ENCODE measurements around the gene TUFT1. TPM values are rescaled to one million over a fixed set of nuclear protein-coding genes. Genes with fewer than 3 reads are reported as not detected.
A peak's percentile ranks its signal among the peaks of the same experiment; 100 is the strongest.

Gene TUFT1
- total RNA-seq, 1 experiment from 2014 or later: 17.2 TPM

DNA sequence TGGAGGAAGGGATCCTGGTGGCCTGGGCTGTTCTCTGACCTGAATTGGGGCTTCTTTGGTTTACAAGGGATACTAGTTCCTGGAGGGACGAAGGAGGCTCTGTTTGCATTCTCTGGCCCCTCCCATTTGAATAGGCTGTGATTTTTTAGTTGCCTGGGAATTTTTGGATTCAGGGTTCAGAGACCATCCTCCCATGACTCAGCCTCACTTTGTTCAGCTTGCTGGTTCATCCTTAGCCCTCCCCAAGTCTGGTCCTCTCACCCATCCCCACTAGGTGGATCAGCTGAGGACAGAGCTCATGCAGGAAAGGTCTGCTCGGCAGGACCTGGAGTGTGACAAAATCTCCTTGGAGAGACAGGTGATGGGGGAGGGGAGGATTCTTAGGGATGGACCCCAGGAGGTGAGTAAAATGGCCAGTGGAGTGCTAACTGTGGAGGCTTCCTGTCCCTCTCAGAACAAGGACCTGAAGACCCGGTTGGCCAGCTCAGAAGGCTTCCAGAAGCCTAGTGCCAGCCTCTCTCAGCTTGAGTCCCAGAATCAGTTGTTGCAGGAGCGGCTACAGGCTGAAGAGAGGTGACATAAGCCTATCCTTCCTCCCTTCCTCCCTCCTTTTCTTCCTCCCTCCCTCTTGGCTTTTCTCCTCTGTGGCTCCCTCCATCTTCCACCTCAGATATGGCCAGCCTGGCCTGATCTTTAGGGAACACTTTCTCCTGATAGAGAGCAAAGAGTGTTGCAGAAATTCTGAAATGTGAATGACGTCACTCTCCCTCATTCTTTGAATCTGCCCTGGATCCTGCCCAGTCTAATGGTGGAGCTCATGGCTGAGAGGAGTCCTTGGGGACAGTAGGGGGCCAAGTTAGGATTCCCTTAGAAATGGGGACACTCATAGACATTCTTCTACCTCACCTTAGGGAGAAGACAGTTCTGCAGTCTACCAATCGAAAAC lies 4.5 kb upstream of the TUFT1 start:
- DNase-seq (ENCODE audit: extremely low read depth, low read depth): no peak

DNA sequence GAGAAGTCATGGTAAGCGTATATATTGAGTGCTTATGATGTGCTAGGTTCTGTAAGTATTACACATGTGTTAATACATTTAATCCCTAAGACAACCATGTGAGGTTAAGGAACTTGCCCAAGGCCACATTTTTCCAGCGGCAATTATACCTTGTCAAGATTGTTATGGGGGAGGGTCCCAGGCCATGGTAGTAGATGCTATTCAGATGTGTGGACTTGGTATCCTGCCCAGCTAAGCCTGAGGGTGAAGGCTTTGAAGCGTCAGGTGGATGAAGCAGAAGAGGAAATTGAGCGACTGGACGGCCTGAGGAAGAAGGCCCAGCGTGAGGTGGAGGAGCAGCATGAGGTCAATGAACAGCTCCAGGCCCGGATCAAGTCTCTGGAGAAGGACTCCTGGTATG lies 3.6 kb upstream of the TUFT1 start:
- no peak for DNase-seq (ENCODE audit: extremely low read depth, low read depth)

DNA sequence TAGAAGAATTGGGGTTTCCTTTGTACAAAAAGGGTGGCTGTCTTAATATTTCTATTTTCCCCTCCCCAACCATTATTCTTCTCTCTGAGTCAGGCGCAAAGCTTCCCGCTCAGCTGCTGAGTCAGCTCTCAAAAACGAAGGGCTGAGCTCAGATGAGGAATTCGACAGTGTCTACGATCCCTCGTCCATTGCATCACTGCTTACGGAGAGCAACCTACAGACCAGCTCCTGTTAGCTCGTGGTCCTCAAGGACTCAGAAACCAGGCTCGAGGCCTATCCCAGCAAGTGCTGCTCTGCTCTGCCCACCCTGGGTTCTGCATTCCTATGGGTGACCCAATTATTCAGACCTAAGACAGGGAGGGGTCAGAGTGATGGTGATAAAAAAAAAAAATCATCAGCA lies 3.0 kb upstream of the TUFT1 start:
- DNase-seq (ENCODE audit: extremely low read depth, low read depth): peak; percentile 41

DNA sequence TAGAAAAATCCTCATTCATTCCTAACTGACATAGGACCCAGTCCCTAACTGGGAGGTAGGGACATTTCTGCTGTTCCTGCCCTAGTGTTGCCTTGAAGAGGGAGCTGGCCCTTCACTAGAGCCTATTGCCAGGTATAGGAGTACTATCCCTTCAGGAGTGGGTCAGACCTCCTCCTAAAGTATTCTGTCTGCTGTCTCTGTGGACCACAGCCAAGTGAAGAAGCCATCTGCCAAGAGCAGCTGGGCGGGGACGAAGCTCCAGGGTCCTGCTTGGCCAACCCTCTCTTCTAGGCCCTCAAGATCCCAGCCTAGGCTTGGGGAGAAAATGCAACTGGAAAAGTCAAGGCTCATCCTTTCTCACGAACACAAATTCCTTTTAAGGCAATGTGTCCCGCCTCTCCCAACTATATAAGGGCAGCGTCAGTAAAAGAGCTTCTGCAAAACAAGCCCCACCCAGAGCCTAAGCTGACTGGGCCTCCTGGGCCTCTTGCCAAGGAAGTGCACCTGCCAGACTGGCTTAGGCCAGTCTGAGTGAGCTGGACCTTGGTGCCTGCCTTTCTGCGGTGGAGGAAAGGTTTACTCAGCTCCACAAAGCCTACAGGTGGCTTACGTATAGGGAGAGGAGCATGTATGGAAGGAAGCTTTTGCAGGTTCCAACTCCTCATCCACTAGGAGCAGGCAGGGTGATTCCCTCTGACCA lies 638 bp upstream of the TUFT1 start:
- DNase-seq (ENCODE audit: extremely low read depth, low read depth): peak; percentile 45

DNA sequence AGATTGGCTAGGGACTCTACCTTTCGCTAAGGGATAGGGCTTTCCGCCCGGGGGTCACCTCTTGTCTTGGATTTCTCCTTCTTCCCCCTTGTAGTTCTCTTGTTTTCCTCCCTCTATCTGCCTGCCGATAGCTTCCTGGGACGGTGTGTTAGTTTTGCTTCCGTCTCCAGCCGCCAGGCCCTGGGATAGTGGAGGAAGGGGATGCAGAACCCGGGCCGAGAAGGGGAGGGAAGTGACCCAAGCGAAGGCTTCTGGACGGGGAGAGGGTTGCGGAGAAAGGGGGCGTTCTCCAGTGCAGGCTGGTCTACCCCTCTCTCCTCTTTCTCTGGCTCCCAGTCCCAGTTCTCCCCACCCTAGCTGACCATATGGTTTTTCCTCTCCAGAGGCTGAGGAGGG lies 871 bp downstream of the TUFT1 start:
- DNase-seq (ENCODE audit: extremely low read depth, low read depth): no peak

DNA sequence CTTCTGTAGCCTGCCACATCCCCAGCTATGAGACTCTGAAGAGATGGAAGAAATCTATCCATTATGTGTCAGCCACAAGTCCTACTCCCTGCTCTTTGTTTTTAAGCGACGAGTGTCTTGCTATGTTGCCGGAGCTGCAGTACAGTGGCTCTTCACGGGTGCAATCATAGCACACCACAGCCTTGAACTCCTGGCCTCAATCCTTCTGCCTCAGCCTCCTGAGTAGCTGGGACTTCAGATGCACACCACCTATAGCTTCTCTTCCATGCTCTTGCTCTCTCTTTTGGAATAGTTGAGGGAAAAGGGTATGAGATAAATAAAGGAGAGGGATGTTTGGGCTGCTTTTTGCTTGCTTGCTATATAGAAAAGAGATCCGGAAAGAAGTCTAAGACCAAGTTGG lies 1.6 kb downstream of the TUFT1 start:
- no peak for DNase-seq (ENCODE audit: extremely low read depth, low read depth)

DNA sequence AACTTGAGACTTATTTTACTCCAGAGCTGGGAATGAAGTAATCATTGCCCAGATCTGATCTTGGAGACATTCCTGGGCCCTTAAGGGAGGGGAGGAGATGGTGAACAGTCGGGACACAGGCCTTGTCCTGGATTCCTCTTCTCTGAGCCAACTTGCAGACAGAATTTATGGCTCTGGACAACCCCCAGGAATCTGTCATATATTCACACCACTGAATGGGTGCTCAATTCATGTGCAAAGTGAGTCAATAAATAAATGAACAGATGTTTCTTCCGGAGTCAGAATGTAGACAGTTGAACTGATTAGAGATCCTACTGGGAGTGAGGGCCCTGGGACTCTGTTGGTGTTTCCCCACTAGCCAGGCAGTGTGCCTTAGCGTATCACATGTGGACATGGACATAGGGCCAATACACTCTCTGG lies 2.6 kb downstream of the TUFT1 start:
- no peak for DNase-seq (ENCODE audit: extremely low read depth, low read depth)

DNA sequence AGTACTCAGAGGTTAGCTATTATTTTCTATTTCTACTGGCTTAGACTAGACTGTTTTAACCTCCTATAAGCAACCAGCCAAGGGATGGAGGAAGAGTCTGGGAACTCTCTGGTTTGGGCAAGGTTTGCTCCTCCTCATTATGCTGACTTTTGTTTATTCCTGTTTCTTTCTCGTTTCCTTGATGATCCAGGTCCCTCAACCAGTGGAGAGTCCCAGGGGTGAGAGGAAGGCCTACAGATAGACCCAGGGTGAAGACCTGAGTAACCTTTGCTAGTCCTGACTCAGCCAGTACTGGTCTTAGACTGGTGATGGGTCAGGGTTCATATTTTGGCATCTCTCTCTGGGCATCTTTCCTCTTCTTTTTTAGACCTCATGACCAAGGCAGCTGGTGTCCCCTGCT lies 5.4 kb downstream of the TUFT1 start:
- no peak for DNase-seq (ENCODE audit: extremely low read depth, low read depth)

DNA sequence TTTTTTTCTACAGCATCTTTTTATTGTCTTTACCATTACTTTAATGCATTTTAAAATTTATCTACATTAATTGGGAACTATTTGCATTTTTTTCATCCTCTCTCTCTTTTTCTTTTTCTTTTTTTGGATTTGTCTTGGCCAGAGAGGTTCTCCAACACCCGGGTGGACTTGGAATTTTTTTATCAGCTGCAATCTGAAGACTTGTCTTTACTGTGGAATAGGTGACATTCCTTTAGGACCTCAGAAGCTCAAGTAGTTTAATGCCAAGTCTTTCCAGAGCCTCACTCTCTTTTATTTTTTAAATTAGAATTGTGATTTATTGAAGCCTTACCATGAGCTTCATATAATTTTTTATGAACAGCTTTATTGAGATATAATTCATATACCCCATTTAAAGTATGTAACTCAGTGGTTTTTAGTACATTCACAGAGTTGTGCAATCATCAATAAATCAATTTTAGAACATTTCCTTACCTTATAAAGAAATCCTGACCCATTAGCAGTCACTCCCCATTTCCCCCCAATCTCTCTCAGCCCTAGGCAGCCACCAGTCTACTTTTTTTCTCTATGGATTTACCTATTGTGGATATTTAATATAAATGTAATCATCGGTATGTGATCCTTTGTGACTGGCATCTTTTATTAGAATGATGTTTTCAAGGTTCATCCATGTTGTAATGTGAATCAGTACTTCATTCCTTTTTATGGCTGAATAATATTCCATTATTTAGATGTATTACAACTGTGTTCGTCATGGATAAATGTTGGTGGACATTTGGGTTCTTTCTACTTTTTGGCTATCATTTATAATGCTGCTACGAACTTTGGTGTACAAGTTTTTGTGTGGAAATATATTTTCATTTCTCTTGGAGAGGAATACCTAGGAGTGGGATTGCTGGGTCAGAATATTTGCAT lies 6.2 kb downstream of the TUFT1 start:
- no peak for DNase-seq (ENCODE audit: extremely low read depth, low read depth)

DNA sequence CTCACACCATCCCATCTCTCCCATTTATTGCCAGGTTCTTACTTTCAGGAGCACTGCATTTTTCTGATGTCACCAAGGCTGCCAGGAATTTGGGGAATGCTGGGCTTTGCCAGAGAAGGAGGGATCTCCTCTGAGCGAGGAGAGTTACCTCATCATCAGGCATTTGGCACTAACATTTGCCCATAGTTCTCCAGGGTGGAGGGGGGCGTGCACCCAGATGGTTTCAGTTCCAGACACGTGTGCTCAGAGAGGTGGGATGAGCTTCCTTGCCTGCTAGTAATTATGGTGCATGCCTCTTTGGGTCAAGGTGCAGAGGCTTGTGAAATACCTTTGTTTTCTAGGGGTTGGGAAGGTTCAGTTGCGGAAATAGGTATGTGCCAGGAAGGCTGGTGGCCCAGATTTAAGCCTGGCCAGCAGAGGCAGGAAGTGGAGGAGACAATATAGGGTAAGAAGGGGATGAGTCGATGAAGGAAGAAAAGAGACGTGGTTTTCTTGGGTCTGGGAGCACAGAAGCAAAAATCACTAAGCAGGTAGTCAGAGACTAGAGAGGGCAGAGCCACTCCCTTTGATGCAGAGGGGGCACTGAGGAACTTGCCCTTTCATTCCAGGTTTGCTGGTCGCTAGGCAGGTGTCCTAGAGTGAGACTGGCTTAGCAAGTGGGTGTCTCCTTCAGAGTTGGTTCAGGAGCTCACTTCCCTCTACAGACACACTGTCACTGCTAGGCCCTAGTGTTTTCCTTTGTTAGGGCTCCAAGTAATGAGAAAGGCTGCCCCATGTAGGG lies 7.2 kb downstream of the TUFT1 start:
- peak; percentile 80 for DNase-seq (ENCODE audit: extremely low read depth, low read depth)

DNA sequence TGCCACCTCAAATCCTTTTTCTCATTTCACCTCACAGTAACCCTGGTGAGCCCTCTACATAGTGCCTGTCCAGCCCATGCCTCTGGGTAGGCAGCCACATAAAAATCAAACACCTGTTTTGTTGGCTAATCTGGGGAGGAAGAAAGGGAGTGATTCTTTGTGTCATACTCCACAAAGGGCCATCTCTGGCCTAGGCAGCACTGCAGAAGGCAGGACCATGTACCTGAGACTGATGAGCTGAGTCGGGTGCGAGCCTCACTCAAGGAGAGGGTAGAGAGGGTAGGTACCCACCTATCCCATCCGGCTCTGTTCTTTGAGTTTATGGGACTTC lies 7.8 kb downstream of the TUFT1 start:
- no peak for DNase-seq (ENCODE audit: extremely low read depth, low read depth)

DNA sequence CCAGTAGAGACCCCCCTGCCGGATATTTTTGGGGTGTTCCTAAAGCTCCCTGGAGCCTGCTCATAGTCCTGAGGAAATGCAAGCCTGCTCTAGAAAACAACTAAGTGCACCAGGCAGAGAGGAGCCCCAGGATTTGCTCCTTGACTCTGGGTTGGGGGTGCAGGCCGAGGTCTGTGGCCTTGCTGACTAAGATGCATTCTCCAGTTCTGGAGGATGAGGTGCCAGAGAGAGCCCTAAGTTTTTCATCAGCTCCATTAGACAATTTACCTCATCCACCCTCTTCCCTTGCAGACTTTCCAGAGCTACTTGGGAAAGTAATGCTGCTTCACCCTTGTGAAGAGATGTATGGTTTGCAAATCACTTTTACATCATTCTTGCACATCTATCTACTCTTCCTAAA lies 9.1 kb downstream of the TUFT1 start:
- DNase-seq (ENCODE audit: extremely low read depth, low read depth): no peak

DNA sequence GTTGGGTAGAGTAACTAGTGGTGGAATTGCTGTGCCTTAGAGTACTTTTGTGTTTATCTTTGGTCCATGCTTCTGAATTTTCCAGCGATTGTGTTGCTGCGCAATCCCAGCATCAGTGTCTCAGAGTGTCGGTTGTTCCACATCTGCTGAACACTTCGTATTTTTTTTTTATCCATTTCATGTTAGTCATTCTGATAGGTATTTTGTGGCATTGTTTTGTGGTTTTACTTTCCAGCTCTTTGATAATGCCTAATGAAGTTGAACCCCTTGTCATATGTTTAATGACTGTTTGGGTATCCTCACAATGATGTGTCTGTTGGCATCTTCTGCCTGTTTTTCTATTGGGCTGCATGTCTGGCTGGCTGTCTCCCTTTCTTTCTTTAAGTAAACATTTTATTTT lies 13.6 kb downstream of the TUFT1 start:
- no peak for DNase-seq (ENCODE audit: extremely low read depth, low read depth)

DNA sequence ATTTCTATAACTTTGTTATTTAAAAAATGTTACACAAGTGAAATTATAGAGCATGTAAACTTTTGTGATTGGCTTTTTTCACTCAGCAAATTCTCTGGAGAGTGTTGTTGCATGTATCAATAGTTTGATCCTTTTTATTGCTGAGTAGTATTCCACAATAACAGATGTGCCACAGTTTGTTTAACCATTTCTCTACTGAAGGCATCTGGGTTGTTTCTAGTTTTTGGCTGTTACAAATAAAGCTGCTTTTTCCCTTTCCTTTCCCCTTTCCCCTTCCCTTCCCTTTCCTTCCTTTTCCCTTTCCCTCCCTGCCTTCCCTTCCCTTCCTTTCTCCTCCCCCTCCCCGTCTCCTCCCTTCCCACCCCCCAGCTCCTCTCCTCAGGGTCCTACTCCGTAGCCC lies 15.9 kb downstream of the TUFT1 start:
- no peak for DNase-seq (ENCODE audit: extremely low read depth, low read depth)

DNA sequence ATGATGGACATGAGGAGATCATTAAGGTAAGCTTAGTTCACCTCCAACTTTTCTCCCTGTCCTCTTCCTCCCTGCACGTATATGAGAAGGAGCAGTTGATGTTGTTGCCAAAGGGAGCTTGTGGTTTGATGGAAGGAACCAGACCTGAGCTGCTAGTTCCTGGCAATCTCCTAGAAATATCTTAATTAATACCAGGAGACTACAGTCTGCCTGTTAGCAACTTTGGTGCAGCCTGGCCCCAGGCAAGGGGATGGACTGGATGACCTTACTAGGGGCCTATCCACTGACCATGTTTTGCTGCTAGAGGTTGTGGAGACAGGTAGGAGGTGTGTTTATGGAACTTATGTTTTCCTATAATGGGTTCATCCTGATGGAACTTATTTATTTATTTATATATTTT lies 22.6 kb downstream of the TUFT1 start:
- no peak for DNase-seq (ENCODE audit: extremely low read depth, low read depth)

DNA sequence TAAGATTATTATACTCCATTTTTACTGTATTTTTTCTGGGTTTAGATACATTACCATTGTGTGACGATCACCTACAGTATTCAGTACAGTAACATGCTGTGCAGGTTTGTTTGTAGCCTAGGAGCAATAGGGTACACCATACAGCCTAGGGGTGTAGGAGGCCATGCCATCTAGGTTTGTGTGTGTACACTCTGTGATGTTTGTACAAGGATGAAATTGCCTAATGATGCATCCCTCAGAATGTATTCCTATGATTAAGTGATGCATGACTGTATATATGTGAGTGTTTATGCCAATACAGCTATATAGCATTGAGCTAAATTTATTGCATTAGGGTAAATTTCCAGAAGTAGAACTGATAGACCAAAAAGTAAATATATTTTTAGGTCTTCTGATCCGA lies 23.3 kb downstream of the TUFT1 start:
- no peak for DNase-seq (ENCODE audit: extremely low read depth, low read depth)

DNA sequence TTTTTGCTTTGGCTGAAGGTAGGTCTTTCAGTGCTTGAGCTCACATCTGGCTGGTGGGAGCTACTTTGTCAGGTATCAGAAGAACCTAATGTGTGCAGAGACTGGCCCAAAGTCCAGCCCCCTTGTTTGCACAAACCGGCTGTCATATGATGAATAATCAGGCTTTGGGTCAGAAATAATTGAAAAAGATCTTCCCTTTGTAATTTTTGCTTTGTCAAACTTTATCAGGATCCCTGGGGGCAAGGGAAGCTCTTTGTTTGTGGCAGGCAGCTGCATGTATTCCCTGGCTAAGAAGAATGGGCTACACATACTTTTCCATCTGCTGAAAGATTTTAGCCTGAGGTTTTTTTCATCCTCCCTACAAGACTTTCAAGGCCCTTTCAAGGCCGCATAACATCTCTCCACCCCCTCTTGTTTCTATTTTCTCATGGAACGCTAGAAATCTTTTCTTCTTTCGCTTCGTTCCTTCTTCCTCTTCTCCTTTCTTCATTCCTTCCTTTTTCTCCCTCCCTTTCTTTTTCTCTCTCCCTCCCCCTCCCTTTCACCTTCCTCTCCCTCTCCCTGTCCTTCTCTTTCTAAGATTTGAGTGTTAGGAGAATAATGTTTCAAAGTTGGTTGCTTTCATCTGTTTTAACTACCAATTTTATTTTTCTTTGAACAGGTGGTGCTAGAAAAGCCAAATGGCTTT lies 25.5 kb downstream of the TUFT1 start:
- DNase-seq (ENCODE audit: extremely low read depth, low read depth): no peak

DNA sequence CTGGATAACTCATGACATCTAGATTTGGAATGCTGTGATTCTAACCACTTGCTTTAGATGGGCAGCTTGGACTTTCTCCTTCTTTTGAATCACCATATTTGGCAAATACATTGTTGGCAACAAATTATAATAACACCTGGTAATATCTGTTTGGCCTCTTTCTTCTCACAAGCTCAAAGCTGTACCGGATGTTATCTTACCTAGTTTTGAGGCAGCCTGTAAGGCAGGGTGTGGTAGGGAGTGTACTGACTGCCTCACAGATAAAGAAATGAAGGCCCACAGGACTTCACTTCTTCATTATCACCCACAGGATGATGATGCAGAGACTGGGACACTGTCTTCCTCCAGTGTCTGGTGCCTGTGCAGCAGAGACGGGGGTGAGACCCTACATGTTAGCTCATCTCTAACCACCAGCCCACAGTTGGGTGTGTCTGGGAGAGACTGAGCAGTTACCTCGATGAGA lies 28.5 kb downstream of the TUFT1 start:
- DNase-seq (ENCODE audit: extremely low read depth, low read depth): no peak

DNA sequence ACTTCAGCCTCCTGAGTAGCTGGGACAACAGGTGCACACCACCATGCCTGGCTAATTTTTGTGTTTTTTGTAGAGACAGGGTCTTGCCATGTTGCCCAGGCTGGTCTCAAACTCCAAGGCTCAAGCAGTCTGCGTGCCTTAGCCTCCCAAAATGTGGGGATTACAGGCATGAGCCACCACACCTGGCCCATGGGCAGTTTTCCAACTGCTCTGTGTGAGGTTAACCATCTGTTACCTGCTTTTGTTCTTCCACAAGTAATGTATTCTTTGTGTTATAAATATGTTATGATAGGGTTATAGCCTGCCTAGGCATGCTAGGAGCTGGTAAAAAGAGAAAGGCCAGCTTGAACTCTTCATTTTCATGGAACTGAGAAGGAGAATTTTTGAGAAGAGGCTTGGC lies 30.7 kb downstream of the TUFT1 start:
- no peak for DNase-seq (ENCODE audit: extremely low read depth, low read depth)
